Measurements from ENCODE around the gene KRTAP3-2. TPM values are rescaled to one million over a fixed set of nuclear protein-coding genes. Genes with fewer than 3 reads are reported as not detected.
A peak's percentile ranks its signal among the peaks of the same experiment; 100 is the strongest.

The KRTAP3-2 gene
- total RNA-seq, 1 experiment from 2014 or later: not detected

DNA sequence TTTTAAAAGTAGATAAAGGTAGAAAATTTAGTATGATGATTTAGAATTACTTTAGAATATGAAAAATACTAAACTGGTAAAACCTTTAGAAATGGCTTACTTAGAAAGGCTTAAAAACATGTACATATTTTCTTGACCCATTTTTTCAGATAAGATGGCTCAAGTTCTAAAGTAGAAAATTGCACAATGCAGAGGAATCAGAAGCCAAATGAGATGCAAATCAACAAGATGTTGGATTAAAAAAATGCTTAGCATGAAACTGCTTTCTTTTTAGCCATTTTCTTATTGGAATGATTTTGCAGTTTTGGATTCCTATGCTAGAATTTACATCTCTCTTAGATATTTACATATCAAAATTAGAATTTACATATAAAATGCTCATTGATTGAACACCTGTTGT is 10.7 kb upstream of the KRTAP3-2 start:
- DNase-seq (ENCODE audit: low spot score): no peak

DNA sequence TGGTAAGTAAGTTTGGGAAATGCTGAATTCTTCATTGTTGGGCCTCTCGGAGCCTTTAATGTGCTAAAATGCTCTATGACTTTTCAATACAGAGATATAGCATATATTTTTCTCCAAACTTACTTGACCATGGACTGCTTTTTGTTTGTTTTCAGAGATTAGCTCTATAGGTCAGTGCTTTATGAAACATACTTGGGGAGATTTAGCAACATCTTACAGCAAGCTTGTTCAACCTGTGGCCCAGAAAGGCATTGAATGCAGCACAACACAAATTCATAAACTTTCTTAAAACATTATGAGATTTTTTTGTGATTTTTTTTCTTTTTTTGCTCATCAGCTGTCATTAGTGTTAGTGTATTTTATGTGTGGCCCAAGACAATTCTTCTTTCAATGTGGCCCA is 10.2 kb upstream of the KRTAP3-2 start:
- DNase-seq (ENCODE audit: low spot score): no peak

DNA sequence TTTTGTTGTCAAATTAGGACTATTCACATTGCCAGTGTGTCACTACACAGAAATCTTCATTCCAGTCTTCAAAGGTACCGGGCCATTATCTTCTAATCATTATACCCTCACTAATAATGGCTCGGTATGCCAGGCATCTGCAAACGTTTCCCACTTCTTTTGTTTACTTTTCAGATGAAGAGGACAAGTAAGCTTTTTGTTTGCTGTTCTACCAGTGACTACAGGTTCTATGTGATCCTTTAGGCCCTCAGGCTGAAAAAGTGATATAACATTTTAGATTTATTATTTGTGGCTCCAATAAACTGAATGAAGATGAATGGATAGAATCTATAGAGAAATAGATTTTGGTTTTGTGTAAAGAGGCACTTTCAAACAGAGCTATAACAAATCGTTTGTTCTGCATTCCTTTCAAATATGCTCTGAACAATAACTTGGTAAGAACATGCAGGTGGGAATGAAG is 9.6 kb upstream of the KRTAP3-2 start:
- peak; percentile 18 for DNase-seq (ENCODE audit: low spot score)

DNA sequence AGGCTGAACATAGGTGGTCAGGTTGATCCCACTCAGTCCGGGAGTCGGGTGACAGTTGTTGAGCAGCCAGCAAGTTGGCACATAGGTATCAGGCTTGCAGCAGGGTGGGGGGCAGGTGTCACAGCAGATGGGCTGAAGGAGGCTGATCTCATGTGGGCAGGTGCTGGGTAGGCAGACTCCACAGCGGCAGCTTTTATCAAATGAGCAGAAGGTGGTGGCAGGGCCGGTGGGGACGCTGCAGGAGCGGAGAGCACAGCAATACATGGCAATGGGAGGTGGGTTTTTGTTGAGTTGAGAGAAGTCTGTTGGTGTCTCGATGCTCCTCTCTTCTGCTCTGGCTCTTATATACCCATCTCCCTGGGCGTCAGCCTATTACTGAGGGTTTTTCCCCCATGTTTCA is 9.1 kb upstream of the KRTAP3-2 start, which contains the start of gene KRTAP3-1:
KRTAP3-1 (minus strand) TSS at position 318 of the 400 bp plus-strand sequence; CDS start at position 264, 54 bp downstream.
- DNase-seq (ENCODE audit: low spot score): no peak

DNA sequence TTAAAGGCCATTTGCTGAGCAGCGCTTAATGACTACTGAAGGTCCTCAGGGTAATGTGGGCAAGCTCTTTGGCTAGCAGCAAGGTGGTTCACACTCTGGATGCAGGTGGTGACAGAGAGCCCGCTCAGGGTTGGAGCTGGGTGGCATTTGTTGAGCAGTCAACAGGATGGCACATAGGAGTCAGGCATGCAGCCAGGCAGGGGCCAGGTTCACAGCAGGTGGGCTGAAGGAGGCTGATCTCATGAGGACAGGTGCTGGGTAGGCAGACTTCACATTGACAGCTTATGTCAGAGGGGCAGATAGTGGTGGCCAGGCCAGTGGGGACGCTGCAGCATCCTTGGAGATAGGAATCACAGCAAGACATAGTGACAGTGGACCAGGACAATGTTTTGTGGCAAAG is 4.7 kb upstream of the KRTAP3-2 start:
- no peak for DNase-seq (ENCODE audit: low spot score)

DNA sequence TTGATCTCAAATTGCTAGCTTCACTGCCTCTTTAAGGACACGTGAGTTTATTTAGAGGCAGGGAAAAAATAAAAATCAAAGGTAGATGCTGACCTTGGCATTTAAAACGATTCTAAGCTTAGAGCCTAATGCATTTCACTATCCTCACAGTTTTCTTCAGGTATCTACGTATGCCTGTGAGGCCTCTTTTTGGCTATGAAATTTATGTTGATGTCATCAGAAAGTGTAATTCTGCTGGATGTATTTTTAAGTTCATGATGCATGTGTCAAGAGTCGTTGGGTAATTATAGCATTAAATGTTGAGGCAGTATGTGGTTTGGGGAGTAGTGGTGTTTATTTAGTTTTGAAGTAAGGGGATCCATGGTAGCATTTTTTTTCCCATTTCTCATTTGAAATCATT is 4.2 kb upstream of the KRTAP3-2 start:
- DNase-seq (ENCODE audit: low spot score): no peak

DNA sequence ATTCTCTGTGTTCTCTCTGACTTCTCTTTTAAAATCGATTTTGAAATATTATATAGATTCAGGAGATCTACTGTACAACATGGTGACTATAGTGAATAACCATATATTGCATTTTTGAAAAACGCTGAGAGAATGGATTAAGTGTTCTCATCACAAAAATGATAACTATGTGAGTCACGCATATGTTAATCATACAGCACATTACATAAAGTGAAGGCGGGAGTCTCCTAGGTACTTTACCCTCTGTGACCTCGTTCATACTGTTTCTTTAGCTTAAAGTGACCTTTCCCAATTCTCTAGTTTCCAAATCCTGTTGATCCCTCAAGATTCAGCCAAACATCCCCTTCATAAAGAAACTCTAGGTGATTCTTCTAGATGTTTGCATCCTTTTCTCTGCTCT is 3.1 kb upstream of the KRTAP3-2 start:
- peak; percentile 8 for DNase-seq (ENCODE audit: low spot score)

DNA sequence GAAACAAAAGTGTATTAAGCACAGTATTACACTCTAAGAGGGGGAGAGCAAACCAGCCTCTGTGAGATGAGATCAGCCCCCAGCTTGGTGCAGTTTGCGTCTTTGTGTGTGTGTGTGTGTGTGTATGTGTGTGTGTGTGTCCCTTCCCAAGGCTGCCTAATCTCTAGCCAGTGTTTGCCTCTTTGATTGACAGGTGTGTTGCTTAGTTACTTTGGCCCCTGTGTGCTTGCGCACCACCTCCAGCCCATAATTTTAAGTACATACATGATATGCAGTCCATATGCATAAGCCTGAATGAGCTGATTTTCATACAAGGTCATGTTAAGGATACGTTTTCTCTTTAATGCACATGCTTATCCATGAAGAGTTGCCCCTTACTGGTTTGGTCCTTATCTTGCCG is 2.1 kb upstream of the KRTAP3-2 start:
- DNase-seq (ENCODE audit: low spot score): no peak

DNA sequence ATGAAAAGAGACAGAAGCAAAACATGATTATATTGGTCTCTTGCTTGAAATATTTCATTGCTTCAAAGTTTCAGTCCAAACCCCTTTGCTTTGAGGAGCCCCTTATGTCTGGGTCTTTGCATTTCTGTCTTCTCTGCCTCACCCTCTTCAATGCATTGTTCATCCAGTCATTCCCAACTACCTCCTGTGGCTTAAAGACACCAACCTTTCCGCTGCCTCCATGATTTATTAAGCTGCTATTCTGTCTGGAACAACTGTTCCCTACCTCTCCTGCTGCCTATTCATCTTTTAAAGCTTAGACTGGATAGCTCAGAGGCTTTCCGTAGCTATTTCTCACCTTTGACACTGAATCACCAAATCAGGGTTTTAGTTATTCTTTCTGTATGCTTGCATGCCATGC is 2.3 kb downstream of the KRTAP3-2 start:
- no peak for DNase-seq (ENCODE audit: low spot score)

DNA sequence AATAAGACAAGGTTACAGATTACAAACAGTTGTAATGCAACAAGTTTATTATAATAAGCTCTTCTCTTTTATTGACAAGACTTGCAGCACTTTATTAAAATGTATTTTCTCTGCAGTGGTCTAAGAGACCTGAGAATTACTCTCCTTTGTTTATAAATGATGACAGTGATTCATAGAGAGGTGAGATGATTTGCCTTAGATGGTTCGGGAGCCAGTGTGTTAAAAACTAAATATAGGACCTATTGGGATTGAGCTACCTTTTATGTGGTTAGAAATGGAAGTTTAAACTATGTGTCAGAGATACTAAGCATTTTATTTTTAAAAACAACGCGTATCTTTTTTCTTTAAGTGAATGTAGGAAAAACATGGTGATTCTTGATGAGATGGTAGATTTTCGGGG is 2.9 kb downstream of the KRTAP3-2 start:
- DNase-seq (ENCODE audit: low spot score): peak; percentile 30

DNA sequence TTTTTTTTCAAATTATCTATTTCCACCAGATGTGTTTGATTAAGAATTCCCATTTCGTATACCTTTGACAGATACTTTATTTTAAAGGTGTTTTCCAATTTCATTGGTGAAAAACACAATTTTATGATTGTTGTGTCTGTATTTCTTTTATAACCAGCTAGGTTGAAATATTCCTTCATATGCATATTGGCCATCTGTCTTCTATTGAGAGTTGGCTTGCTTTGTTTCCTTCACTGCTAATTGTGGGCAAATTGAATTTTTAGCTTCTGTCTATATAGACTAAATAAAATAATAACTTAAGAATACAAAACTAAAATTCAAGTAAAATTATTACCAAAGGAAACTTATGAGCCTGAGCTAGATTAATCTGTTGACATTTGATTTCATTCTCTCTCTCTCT is 4.6 kb downstream of the KRTAP3-2 start:
- DNase-seq (ENCODE audit: low spot score): no peak

DNA sequence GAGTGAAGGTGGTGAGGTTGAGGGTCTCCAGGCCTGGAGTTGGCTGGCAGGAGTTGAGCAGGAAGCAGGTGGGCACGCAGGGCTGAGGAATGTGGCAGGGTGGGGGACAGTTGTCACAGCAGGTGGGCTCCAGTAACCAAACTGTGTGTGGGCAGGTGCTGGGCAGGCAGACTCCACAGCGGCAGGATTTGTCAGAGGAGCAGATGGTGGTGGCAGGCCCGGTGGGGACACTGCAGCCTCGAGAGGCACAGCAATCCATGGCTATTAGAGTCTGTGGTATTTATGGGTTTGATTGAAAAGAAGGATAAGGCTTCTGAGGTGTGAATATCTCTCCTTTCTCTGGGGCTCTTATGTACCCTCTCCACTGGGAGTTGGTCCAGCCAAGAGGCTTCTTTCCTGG is 5.9 kb downstream of the KRTAP3-2 start, which contains the start of gene KRTAP3-3:
KRTAP3-3 (minus strand) TSS at position 326 of the 400 bp plus-strand sequence; CDS start at position 259, 67 bp downstream.
- DNase-seq (ENCODE audit: low spot score): no peak

DNA sequence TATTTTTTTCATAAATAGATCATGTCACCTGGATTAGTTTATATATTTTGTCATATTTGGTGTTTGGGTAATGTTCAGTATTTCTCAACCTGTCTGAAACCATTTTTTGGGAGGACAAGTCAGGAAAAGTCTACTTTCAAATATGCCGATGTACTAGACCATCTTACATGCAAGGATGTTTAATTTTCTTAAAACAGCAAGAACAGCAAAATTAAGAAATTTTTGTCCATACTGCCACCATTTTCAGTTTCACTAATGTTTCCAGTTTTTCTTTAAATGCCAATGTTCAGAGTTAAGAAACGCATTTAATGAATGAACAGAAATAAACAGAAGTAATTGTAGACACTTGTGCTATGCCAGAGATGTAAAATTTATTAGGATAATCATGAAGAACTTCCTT is 6.6 kb downstream of the KRTAP3-2 start:
- DNase-seq (ENCODE audit: low spot score): no peak

DNA sequence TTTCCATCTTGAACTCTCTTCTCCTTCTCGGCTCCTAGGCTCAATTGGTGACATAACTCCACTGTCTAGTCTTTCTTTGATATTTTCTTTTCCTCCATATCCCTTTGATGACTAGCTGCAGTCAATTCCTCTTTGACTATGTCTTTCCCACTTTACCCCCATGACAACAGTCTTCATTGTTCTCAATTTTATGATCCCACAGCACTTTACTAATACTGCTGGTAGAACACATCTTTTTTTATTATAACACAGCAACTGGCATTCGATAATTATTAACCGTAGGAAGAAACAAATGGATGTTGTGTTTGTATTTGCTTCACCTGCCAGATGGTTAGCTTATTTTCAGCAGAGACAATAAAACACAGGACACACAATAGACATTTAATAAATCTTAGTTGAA is 7.0 kb downstream of the KRTAP3-2 start:
- DNase-seq (ENCODE audit: low spot score): no peak

DNA sequence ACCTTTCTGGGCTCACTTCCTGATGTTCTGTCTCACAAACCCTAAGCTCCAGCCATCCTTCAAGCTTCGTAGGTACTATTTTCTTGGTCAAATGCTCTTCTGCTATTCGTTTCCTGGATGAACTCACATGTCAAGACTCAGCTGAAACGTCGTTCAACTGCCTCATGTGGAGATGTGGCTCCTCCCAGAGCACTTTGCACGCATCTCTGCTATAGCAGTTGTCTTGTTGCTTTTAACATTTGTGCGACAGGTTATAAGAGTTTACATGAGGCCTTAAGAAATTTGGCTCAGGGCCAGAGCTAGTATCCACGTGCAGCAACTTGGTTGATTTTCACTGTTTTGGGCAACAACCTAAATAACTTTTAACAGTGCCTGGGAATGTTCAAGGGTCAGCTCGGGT is 12.8 kb downstream of the KRTAP3-2 start:
- DNase-seq (ENCODE audit: low spot score): no peak

DNA sequence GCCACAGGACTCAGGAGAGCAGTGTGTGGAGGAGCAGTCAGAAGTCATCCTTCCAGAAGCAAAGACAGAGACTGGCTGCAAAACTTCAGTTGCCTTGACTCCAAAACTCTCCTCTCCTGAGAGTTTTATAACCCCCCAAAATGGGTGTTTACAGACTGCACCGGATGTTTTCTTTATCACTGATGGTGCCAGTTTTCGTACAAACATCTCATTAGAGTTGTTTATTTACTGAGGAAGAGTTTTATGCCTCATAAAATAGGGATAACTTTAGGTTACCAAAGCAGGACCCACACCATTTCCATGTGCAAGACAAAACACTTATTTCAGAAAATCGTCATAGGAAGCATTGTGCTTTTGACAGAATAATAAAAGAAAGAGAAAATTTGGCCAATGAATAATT is 15.5 kb downstream of the KRTAP3-2 start, which contains the start of gene KRT40:
KRT40 (minus strand) TSS at position 101 of the 400 bp plus-strand sequence; CDS start at position 48, 53 bp downstream.
- no peak for DNase-seq (ENCODE audit: low spot score)

DNA sequence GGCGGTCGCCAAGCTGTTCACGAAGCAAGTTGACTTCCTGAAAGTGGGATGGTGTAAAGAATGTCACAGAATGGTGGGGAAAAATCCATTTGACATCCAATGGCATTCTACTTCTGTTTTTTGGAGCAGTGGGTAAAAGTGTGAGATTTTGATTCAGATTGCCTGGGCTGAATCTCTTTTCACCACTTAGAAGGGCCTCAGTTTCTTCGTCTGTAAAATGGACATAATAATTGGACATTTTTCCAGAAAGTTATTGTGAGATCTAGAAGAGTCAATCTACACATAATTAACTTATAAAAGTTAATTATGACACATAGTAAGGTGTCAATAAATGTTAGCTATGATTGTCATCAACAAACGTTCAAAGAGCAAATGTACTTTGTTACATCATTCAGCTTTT is 18.6 kb downstream of the KRTAP3-2 start:
- no peak for DNase-seq (ENCODE audit: low spot score)

DNA sequence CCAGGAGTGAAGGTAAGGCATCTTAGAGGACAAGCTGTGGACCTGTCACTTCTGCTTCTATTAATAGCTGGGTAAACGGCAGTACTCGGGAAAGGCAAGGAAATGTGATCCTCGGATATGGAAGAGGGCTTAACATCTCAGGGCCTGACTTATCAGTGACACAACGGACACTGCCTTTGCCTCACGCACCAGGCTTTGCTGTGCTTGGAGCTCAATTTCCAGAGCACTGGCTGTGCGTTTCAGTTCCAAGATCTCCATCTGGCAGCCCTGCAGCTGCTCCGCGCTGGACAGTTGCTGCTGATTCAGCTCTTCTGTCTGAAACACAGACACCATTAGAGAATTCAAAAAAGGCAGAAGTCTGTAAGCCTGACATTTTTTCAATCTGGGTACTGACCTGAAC is 19.1 kb downstream of the KRTAP3-2 start:
- DNase-seq (ENCODE audit: low spot score): no peak

DNA sequence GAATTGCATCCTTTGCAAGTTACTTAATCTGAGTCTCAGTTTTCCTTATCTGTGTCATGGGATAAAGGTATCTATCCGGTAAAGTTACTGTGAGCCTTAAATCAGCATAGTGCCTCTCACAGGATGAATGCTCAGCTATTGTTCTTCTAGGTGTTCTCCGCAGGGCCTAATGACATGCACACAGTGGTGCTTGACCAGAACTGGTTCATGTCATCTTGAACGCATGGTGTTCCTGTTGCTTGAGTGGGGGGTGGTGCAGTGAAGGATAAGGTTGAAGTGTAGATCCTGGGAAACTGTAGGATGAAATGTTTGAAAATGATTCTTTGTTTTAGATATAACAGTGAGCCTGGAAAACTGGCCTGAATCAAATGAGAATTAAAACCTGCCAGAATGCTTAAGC is 19.6 kb downstream of the KRTAP3-2 start:
- DNase-seq (ENCODE audit: low spot score): no peak

DNA sequence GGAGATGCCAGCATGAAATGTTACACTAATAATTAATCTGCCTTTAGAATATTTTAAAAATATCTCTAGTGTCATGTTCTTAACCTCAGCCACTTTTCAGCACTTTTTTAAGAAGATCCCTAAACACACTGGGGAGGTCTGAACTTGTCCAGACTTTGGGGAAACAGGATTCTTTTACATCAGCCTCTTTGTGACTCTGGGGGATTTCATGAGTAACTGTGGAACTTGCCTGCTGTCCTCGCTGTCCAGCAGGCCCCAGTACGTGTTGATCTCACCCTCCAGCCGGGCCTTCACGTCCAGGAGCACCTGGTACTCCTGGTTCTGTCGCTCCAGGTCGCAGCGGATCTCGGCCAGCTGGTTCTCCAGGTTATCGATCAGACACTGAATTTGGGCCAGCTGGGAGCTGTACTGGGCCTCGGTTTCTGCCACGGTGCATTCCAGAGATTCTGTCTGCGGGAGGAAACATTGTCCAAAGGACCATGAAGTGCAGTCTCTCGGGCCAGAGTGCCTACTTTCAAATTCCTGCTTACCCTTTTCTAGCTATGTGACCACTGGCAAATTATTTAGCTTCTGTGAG is 21.0 kb downstream of the KRTAP3-2 start:
- DNase-seq (ENCODE audit: low spot score): no peak

DNA sequence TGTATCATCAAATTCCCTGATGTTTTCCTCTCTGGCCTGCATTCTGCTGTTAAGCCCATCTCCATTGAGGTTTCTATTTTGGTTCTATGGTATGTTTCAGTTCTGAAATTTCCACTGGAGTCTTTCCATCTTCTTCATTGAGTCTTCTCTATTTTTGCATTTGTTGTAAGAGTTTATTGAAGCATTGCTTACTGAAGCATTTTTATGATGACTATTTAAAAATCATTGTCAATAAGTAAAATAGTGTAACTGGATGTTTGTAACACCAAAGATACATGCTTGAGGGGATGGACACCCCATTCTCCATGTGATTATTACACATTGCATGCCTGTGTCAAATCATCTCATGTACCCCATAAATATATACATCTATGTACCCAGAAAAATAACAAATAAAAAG is 24.2 kb downstream of the KRTAP3-2 start:
- DNase-seq (ENCODE audit: low spot score): no peak

DNA sequence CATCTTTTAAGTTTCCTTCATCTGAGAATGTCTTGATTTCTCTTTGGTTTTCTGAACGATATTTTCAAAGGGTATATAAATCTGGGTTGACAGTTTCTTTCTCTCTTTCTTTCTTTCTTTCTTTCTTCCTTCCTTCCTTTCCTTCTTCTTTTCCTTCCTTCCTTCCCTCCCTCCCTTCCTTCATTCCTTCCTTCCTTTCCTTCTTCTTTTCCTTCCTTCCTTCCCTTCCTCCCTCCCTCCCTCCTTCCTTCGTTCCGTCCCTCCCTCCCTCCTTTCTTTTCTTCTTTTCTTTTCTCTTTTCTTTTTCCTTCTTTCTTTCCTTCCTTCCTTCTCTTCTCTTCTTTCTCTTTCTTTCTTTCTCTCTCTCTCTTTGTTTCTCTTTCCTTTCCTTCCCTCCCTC is 25.3 kb downstream of the KRTAP3-2 start:
- no peak for DNase-seq (ENCODE audit: low spot score)

DNA sequence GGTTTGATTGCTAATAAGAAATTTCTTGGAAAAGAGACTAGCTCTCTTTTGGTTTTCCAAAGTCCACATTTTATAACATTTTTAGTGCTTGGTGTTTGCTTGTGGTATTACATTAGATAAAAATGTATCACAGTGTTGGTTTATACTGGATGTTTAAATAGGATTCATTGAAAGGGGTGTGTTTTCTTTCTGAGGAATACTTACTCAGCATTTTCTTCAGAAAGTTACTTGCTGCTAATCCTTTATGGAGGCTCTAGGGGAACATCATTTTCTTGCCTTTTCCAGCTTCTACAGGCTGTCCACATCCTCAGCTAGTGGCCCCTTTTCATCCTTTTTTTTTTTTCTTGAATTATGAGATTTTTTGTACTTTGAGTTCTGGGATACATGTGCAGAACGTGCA is 32.1 kb downstream of the KRTAP3-2 start:
- no peak for DNase-seq (ENCODE audit: low spot score)

DNA sequence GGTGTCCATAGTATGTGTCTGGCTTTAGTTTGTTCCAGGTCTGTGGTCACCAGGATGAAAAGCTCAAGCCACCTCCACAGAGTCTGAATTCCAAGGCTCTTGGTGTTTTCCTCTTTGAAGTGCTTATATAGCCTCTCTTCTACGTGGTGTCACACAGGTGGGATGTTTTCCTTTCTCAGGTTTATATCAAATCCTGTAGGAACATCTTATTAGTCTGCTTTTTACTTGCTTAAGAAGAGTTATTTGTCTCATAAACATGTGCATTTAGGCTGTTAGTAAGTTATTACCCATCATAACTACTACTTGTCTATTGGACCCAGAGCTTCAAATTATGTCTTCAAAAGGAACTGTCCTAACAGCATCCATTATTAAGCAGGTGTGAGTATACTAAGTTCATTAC is 32.9 kb downstream of the KRTAP3-2 start, which contains the start of gene KRT39:
KRT39 (minus strand) TSS at position 101 of the 400 bp plus-strand sequence; CDS start at position 9, 92 bp downstream.
- no peak for DNase-seq (ENCODE audit: low spot score)

Measured in A172 (cell line).